ENCODE measurements around the gene BRD8.

The BRD8 gene

GRCh38 chr5:138102454-138103318, 75.7 kb downstream of the BRD8 start:
- DNase-seq (ENCODE audit: low read depth in 2 of 2) = no peak

- no peak for DNase-seq (ENCODE audit: low read depth in 2 of 2)
Measured at GRCh38 chr5:138096997-138097828, 81.2 kb downstream of the BRD8 start.

- DNase-seq (ENCODE audit: low read depth in 2 of 2) = no peak
Measured at GRCh38 chr5:138096363-138096762, 82.1 kb downstream of the BRD8 start.

- no peak for DNase-seq (ENCODE audit: low read depth in 2 of 2)
Measured at GRCh38 chr5:138095100-138095907, 83.1 kb downstream of the BRD8 start.

GRCh38 chr5:138093036-138093435, 85.4 kb downstream of the BRD8 start:
- DNase-seq (ENCODE audit: low read depth in 2 of 2) = no peak

- no peak for DNase-seq (ENCODE audit: low read depth in 2 of 2)
Measured at GRCh38 chr5:138092301-138092700, 86.1 kb downstream of the BRD8 start.

- DNase-seq (ENCODE audit: low read depth in 2 of 2) = no peak
Measured at GRCh38 chr5:138091685-138092084, 86.7 kb downstream of the BRD8 start.

Data from stimulated activated CD8-positive, alpha-beta memory T cell treated with anti-CD3 and anti-CD28 coated beads, Interleukin-2, amount 100 ng/mL, for 1 hour (primary cell).